ENCODE data around the gene DLG2. TPM values are rescaled to one million over a fixed set of nuclear protein-coding genes. Genes with fewer than 3 reads are reported as not detected.

Gene DLG2
- total and polyA plus RNA-seq, 9 of the 15 experiments (the other 6 are each of a cell fraction or from before 2014, with no cell fraction given), result 0.52 to 1.6 (median 0.95) TPM

GRCh38 chr11:84497181-84497580 is 1130.0 kb downstream of the DLG2 start:
- no peak overlapping the region for H3K4me2 ChIP-seq (ENCODE audit: insufficient read depth, low read length)
- no peak for FAIRE-seq
- no peaks in the 10 kb centered on the region for H3K4me1 ChIP-seq (replicated peaks in 1 of 2; ENCODE audit: control insufficient read depth in 2 of 2, insufficient read depth in 2 of 2, low read length in 2 of 2)
- H3K79me2 ChIP-seq (ENCODE audit: control insufficient read depth, insufficient read depth, low read length), result no peaks in the 10 kb centered on the region
- no peaks in the 10 kb centered on the region for H3K9me3 ChIP-seq (replicated peaks; ENCODE audit: control insufficient read depth, insufficient read depth, low read depth, low read length)
- H3K9ac ChIP-seq (ENCODE audit: insufficient read depth in 1 of 2, low read depth in 2 of 2, low read length in 2 of 2), result no peak overlapping the region
- ATAC-seq, result no peak
- no peaks in the 10 kb centered on the region for H3K27me3 ChIP-seq (ENCODE audit: control insufficient read depth in 2 of 2, insufficient read depth in 2 of 2, low read length in 2 of 2)
- intact Hi-C loops (cut with micrococcal nuclease), result no loop called here
- in situ Hi-C loops (cut with MboI), result no loop called here
- no peaks in the 10 kb centered on the region for H3K9me1 ChIP-seq (ENCODE audit: control insufficient read depth, insufficient read depth, low read length)
- TF ChIP-seq HDGF (IDR thresholded peaks at IDR 0.05) (no peak), ZNF76 (CRISPR knock-in tag; IDR thresholded peaks at IDR 0.05; ENCODE audit: borderline replicate concordance) (no peak), ARNT (IDR thresholded peaks at IDR 0.05) (no peak)
- H3K27ac ChIP-seq (ENCODE audit: extremely low read depth, low read depth, low read length), result no peak overlapping the region
- H4K20me1 ChIP-seq (replicated peaks; ENCODE audit: control insufficient read depth, insufficient read depth, low read length), result no peaks in the 10 kb centered on the region
- ChIA-PET CTCF (ENCODE audit: low intra/inter-chr PET ratio) (no interaction called here), POLR2A (no interaction called here)
- H2AFZ ChIP-seq (ENCODE audit: low read depth, low read length), result no peak overlapping the region
- no peak overlapping the region for H3K4me3 ChIP-seq
- WGBS (ENCODE audit: insufficient coverage, low coverage, missing lambda C conversion rate), result 0% methylated on average over 1 of the region's 1 CpG
- DNase-seq (ENCODE audit: extremely low read depth in 1 of 4, low spot score in 3 of 4), result no peak
- H3K36me3 ChIP-seq (ENCODE audit: control insufficient read depth, insufficient read depth, low read length), result no peaks in the 10 kb centered on the region
- BruUV-seq (replicated peaks), result no TSS peak

- no peaks in the 10 kb centered on the region for H3K4me1 ChIP-seq (replicated peaks in 1 of 2; ENCODE audit: control insufficient read depth in 2 of 2, insufficient read depth in 2 of 2, low read length in 2 of 2)
- POLR2A ChIA-PET, result no interaction called here
- H3K9me3 ChIP-seq (replicated peaks; ENCODE audit: control insufficient read depth, insufficient read depth, low read depth, low read length), result no peaks in the 10 kb centered on the region
- no peaks in the 10 kb centered on the region for H3K79me2 ChIP-seq (ENCODE audit: control insufficient read depth, insufficient read depth, low read length)
- WGBS (ENCODE audit: insufficient coverage, low coverage, missing lambda C conversion rate), result 5% methylated on average over 2 of the region's 2 CpGs
- no TSS peak for BruUV-seq (replicated peaks)
- H3K4me3 ChIP-seq, result no peak overlapping the region
- DNase-seq (ENCODE audit: extremely low read depth in 1 of 4, low spot score in 3 of 4), result no peak
- FAIRE-seq, result no peak
- no peaks in the 10 kb centered on the region for H3K36me3 ChIP-seq (ENCODE audit: control insufficient read depth, insufficient read depth, low read length)
- H3K4me2 ChIP-seq (ENCODE audit: insufficient read depth, low read length), result no peak overlapping the region
- in situ Hi-C loops (cut with MboI) (no loop called here), intact Hi-C loops (cut with micrococcal nuclease) (no loop called here)
- no peak overlapping the region for H3K9ac ChIP-seq (ENCODE audit: insufficient read depth in 1 of 2, low read depth in 2 of 2, low read length in 2 of 2)
- no peaks in the 10 kb centered on the region for H3K27me3 ChIP-seq (ENCODE audit: control insufficient read depth in 2 of 2, insufficient read depth in 2 of 2, low read length in 2 of 2)
- no peak overlapping the region for H2AFZ ChIP-seq (ENCODE audit: low read depth, low read length)
- H3K9me1 ChIP-seq (ENCODE audit: control insufficient read depth, insufficient read depth, low read length), result no peaks in the 10 kb centered on the region
- no peak for ATAC-seq
- H4K20me1 ChIP-seq (replicated peaks; ENCODE audit: control insufficient read depth, insufficient read depth, low read length), result no peaks in the 10 kb centered on the region
- CTCF ChIA-PET (ENCODE audit: low intra/inter-chr PET ratio), result no interaction called here
- no peak overlapping the region for H3K27ac ChIP-seq (ENCODE audit: extremely low read depth, low read depth, low read length)
- TF ChIP-seq RBM22 (IDR thresholded peaks at IDR 0.05; ENCODE audit: low read depth, low read length, poor library complexity, severe bottlenecking), result no peak
- no peak for TF ChIP-seq SIRT6 (IDR thresholded peaks at IDR 0.05; ENCODE audit: low read depth, low read length)
- TF ChIP-seq HDAC6 (IDR thresholded peaks at IDR 0.05; ENCODE audit: low read depth, low read length), result no peak
Measured at GRCh38 chr11:84496122-84496521, 1131.0 kb downstream of the DLG2 start.

Data from K562 (cell line).